Germinal center (tissue), 1 donor: ENCODE results near the gene MAP3K4.
"Not testable (repeated sequence)": the region's sequence is repeated elsewhere in the genome, so short reads cannot be mapped to it uniquely, and the experiment has no call there.

Source experiments
- DNase-seq: peaks from one replicate; pipeline ENCODE4 v3.0.0; 2012; ENCODE audit warnings: mixed read lengths, low spot score

Gene MAP3K4

DNA sequence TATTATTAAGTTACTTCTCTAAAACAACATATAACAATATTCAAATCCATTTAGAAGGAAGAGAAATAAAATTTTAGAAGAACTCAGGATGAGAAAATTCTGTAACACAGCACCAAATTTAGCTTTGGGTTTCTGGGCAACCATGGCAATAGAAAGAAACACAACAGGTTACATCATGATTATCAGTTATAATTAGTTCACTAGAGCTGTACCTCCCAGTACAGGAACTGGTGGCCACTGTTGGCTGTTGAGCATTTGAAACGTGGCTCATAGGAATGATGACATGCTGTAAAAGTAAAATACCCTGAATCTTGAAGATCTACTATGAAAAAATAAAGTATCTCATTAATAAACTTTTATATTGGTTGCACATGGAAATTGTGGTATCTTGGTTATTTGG lies 23.7 kb upstream of the MAP3K4 start:
- DNase-seq, result no peak

DNA sequence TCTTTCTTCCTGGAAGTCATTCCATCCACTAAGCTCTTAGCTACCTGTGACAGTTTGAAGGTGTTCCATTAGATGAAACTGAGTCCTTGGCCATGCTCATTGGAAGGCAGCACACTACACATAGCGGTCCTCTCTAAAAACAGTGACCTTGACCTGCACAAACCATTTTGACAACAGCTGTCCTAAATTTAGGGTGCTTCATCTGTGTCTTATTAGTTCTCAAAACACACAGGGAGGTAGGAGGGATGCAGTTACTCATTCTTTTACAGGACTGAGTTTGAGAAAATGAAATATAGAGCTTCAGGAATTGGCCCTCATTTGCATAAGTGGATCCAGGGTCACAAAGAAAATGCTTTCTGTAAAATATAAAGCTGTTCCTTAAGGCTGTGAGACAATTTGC lies 20.4 kb upstream of the MAP3K4 start:
- no peak for DNase-seq

DNA sequence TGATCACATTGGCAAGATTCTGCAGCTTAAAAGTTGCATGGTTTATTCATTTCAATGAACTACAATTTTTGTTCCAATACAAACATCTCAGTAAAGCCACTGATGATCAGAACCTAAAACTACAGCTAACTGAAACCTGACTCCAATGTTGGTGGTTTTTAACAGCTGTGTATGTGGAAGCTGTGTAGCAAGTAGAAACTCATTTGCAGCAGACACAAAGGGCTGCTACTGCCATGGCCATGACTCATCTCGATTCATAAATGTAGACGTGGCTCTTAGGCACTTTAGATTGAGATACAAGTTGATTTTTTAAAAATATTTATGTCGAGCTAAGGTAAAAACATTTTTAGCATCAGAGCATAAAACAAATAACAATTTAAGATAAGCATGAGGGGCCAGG lies 19.5 kb upstream of the MAP3K4 start:
- no peak for DNase-seq

DNA sequence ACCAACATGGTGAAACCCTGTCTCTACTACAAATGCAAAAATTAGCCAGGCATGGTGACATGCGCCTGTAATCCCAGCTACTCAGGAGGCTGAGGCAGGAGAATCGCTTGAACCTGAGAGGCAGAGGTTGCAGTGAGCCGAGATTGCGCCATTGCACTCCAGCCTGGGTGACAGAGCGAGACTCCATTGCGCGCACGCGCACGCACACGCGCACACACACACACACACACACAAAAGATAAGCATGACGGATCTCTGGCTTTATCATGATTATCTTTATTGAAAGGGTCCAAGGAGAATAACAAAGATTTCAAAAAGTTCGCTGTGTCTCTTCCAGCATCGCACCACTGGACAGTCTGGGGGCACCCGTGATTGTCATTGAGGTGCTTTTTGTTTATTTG lies 19.0 kb upstream of the MAP3K4 start:
- not testable (repeated sequence) for DNase-seq

DNA sequence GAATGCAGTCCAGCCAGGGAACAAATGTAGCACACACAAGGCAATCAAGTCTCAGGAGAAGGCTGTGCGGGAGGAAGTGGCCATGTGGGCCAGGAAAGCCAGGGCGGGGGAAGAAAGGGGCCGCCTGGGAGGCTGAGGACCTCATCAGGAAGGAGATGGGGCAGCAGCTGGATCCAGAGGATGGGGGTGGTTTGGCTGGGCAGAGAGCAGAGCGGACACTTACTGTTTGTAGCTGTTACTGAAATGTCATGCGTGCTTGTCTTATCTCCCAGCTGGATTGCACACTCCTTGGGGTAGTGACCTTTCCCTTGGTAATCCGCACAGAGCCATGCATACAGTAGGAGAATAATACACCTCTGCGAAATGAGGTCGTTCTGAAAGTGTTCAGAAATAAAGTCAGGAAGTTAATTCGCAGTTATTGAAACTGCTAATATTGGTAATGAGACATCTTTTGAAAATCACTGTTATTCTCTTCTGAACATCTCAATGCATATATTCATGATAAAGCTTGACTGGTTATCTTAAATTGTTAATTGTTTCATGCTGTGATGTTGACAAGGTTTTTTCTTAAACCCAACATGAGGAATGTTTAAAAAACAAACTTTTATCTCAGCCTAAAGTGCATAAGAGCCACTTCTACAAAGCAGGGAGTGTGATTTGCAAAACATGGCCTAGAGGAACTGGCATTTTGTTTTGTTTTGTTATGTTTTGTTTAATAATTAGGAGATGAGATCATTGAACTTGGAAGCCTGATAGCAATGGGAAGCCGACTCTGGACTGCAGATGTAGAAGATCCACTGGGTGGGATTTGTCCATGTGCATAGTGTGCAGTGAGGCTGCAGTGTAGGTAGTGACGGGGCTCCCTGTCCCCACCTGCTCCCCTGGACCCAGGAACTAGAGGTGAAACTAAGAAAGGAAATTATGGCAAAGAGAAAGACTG lies 18.0 kb upstream of the MAP3K4 start:
- no peak for DNase-seq

DNA sequence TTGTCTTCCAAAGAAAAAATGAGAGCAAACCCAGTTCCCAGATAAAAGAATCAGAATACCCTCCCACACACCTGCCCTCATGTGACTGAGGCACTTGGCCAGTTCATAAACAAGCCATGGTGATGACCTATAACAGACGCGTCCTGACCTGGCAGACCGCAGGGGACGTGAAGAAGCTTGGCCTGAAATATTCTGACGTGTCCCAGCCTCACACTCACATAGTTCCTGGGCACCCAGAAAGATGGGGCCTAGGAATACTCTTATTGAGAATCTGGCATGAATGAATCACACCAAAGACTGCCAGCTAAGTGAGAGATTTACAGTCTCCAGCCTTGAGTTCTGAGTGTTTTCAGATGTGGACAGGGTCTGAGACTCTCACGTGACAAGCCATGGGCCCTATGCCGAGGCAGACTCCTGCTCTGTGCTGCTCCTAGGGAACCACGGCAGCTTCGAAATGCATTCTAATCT lies 17.2 kb upstream of the MAP3K4 start:
- no peak for DNase-seq

DNA sequence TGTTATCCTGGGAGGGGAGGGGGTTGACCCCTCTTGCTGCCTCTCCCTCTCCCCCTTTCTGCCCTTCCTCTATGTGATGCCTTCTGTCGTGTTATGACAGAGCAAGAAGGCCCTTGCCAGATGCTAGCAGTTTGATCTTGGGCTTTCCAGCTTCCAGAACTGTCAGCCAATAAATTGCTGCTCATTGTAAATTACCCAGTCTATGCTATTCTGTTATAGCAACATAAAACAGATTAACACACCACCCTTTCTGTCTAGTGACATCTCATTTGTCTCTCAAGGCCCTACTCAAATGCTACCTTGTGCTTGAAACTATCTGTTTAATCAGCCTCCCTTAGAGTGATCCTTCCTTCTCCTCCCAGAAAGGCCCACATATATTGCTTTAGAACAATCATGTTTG lies 16.4 kb upstream of the MAP3K4 start:
- no peak for DNase-seq

DNA sequence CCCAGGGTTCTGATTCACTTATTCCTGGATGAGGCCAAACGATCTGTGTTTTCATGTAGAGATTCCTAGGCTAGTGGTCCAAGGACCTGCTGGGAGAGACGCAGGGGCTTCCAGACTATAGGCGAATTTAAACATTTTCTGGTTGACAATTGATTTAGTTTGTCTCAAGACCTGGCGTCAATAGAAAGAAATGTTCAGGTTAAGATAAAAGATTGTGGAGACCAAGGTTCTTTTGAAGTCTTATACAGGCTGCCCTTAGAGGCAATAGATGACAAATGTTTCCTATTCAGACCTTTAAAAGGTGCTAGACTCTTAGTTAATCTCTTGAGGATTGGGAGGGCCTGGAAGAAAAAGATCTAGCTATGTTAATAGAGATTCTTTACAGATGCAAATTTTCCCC lies 15.6 kb upstream of the MAP3K4 start:
- DNase-seq, result not testable (repeated sequence)

DNA sequence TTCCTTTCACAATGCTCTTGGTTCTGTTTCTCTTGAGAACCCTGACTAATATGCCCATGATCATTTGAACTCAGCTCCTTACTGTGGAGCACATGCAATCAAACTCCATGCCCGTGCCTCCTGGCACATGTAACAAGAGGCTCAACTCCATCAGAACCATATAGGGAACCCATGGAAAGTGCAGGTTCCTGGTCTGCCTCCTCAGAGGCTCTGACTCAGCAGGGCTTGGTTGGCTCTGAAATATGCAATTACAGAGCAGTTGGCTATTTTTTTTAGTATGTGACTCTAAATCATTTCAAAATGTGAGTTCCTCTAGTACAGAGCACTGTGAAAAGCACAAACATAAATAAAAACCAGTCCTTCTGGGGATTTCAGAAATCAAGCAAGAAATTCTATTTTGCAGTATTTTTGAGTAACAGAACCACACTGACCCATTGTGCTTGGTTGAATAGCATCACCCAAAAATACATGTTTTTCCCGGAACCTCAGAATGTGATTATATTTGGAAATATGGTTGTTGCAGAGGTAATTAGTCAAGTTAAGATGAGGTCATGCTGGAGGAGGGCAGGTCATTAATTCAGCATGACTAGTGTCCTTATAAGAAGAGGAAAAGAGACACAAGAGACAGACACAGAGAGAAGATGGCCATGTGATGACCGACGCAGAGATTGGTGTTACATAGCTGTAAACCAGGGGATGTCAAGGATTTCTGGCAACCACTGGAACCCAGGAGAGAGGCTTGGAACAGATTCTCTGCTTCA lies 13.2 kb upstream of the MAP3K4 start:
- DNase-seq, result no peak

DNA sequence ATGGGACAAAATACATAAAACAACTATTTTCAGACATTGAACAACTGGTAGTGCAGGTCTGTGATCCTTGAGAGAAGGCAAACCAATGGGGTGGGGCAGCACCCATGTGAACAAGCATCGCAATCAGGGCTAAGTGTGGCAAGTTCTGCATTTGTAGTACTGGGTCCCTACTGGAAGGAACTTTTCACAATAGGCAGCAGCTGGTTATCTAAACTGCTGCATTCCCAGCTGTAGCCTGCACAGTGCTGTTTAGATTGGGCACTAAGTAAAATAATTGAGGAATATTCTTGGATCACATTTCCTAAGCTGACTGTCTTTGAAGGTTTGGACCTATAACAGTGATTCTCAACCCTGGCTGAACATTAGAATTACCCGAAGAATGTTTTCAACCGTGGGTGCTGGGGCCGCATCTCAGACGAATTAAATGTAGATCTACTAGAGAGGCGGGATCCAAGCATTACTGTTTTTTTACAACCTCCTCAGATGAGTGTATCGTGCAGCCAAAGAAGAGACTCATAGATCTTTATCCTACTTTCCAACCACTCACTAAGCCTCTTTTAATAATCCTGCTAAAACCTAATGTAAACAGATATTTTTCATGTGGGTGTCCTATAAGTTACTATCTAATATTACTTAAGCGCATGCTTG lies 12.4 kb upstream of the MAP3K4 start:
- DNase-seq, result no peak

DNA sequence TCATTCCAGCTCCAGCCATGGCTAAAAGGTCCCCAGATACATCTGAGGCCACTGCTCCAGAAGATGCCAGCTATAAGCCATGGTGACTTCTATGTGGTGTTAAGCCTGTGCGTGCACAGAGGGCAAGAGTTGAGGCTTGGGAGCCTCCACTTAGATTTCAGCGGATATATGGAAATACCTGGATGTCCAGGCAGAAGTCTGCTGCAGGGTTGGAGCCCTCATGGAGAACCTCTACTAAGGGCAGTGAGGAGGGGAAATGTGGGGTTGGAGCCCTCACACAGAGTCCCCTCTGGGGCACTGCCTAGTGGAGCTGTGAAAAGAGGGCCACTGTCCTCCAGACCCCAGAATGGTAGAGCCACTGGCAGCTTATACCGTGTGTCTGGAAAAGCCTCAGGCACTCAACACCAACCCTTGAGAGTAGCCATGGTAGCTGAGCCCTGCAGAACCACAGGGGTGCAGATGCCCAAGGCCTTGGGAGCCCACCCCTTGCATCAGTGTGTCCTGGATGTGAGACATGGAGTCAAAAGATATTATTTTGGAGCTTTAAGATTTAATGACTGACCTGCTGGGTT lies 8.1 kb upstream of the MAP3K4 start:
- not testable (repeated sequence) for DNase-seq

DNA sequence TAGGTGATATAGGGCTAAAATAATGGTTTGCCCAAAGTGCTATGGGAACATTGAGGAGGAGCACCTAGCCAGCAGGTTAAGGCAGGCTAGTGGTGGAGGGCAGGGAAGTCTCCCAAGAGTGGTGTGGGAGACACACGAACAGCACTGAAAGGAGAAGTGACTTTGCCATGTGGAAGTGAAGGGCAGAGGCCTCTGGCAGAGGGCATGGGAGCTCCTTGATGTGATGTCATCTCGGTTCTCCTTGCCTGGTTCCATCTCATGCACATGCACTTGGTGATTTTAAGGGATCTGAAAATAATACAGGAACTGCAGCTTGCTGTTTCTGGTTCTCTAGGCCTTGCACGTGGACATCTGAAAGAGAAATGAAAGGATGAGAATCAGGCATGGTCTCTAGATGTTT lies 4.7 kb upstream of the MAP3K4 start:
- DNase-seq, result no peak

DNA sequence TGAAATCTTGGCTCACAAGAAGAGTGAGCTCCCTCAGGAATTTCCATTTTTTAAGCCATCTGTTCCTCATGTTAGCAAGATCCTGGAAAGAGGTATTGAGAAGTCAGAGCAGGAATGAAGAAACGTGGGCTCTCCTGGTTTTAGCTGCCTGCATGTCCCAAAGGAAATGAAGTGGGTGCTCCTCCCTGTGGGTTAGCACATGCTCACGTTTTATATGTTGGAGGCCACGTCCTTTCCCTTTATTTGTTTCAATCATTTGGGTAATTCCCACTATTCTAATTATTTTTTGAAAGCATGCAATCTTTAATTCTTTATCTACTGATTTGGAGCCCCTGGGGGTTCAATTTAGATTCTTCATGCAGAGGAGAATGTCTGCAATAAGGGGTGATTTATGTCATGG lies 4.3 kb upstream of the MAP3K4 start:
- no peak for DNase-seq

DNA sequence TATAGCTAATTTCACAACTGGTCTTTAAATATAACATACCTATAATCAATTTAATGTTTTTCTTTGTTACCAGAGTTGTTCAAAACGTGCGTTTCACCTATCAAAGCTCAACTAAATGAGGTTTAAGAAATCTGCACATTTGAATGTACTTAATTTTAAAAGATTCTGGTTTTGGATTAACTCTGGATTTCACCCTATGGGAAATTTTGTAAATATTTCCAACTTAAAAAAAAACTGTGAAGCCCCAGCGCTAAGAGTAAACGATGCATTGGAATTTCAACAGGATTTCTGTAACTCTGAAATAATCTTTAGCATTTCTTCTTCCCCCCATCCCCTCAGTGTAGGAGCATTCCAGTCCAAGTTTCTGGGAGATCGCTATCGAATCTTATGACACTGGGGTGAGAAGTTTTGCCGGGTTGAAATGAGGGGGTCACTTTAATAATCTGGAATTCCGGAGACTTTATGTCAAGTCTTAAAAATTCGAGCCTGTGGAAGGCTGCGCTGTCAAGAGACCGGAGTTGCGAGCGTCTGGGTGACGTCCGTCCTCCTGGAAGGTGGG lies 643 bp upstream of the MAP3K4 start:
- DNase-seq, result no peak

DNA sequence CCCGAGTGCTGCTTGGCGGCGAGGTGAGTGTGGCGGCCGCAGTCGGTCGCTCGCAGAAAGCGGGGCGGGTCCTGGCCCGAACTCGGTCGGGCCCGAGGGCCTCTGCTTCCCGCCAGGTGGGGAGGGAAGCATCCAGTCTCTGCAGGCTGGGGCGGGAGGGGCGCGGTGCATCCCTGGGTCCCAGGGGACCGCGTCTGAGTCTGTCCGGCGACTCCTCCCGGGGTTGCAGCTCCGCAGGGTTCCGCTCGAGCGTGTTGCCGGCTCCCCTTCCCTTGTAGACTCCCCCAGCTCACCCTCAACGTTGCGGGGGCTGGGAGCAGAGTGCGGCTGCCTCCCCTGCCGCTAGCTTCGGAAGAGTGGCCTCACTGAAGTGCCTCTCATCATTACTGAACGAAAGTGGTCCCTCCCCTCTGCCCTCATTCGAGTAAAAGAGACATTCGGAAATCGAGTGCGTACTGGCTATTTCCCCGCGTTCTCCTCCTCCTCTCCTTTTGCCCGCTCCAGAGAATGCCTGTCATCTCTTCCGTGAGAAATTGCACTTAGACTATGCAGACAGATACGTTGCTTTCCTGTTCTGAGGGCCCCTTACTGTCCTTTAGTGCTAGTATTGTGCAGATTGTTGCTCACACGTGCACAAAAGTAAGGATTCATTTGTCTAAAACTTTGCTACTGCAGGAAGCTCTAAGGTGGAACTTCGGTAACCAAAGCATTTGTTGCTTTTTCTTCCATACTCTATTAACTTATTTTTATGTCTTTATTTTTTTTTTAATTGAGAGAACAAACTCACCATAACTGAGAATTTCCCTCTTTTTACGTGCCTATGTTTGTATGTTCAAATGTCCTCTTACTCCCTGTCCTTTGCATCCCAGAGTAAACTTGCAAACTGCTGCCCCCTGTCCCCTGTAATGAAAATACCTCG lies 751 bp downstream of the MAP3K4 start:
- peak; percentile 62 for DNase-seq

DNA sequence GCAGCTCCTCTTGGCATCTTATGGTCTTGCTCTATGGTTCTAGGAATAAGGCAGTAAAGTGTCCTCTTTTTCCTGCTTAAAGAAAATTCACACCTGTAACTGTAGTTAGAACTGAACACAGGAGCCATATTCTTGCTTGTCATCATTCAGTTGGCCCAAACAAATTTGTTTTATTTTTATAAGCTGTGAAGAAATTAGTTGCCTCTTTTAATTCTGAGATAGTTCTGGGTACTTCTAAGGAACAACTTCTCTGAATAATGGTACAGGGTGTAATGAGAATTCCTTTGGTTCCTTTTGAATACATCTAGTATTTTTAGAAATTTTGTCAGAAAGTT lies 1.4 kb downstream of the MAP3K4 start:
- no peak for DNase-seq

DNA sequence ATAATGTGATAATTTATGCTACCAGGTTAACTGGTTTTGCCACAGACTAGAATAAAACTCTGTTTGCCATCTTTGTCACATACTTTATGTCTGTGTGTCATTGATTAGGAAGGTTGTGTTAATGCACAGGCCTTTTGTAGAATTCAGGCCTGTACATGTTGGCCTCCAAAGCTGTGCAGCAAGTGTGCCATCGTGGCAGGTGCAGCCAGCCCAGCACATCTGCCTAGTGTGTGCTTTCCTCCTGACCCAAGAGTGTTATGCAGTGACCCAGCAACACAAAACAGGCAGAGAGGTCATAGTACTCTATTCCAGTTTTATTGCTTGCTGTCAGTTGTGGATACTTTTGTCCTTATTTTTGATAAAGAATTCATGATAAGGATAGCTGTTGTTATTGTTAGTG lies 3.7 kb downstream of the MAP3K4 start:
- no peak for DNase-seq

DNA sequence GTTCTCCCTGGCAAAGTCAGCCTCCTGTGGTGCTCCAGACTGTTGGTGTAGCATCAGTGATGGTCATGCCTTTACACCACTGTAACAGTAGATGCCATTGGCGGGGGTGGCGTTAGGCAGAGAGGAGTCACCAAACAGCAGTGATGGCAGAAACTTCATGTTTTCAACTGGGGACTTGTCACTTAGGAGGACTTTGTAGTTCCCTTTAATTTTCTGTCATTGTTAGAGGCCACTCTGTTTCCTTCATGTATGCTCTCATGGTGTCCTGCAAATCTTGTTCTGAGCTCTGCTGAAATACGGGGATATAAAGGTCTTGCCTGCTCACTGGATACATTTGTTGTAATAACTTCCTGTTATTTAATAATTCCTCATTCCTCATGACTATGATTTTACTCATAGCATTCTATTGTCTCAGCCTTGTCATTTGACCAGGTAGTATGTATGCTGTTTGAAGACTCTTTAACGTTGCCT lies 4.6 kb downstream of the MAP3K4 start:
- DNase-seq, result no peak

DNA sequence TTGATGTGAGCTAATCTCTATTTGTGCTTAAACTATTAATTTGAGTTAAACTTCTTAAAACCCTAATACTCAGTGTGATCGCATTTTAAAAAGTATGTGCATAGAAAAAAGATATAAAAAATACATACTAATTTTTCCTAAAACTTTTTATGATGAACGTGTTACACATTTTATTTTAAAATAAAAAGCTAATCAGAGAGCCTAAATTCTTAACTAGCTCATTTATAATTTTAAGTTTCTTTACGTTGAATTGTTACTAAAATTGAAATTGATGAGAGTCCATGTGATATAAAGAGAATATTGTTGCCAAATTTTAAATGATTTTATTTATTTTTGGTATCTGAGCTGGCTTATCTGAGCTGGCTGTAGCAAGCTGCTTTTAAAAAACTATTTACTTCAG lies 6.6 kb downstream of the MAP3K4 start:
- DNase-seq, result no peak

DNA sequence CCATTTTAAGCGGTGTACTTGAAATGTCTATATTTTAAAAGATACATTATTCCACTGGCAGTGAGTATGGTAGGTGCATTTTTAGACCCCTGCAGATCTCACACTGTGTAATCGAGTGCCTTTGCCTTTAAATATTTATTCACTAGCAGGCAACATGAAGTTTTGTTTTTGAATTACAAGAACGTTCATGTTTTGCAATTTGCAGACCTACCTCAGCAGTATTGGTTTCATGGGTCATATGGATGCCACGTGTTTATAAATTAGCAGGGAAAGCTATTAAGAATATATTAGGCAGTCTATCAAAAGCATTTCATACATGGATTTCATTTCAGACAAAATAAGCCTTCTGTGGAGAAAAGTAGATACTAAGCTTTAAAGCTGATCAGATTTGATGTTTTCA lies 7.2 kb downstream of the MAP3K4 start:
- DNase-seq, result no peak

DNA sequence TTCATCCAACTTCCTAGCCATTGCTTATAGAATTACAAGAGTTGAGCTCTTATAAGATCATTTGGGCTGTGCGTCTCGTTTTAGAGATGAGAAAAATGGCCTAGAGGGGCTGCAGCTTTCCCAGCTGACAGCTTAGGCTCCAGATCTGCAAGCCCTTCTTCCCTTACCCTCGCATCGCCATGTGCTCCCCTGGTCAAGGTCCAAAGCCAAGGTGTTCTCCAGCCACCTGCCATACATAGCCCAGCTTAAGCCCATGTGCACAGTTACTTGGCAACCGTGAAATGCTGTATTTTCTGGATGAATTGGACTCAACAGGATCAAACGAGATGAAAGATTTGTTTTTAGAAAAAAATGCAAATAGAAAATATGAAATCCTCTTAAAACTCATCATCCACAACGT lies 7.9 kb downstream of the MAP3K4 start:
- DNase-seq, result no peak
